Measurements from ENCODE around the gene CEP85L.

DNA sequence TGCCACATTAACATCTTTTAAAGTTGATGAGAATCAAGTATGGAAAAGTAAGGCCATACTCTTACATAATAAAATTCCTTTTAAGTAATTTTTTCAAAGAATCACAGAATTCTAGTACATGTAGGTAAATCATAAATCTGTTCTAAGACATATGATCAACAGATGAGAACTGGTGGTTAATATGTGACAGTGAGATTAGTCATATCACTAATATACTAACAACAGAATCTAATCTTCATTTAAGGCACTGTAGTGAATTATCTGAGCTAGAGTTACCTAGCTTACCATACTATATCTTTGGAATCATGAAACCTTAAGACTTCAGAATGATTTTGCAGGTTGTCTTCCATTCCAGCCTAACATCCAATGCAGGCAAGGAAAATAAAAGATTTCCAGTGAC, 91.7 kb downstream of the CEP85L start:
- TF ChIP-seq, protein P1, sequence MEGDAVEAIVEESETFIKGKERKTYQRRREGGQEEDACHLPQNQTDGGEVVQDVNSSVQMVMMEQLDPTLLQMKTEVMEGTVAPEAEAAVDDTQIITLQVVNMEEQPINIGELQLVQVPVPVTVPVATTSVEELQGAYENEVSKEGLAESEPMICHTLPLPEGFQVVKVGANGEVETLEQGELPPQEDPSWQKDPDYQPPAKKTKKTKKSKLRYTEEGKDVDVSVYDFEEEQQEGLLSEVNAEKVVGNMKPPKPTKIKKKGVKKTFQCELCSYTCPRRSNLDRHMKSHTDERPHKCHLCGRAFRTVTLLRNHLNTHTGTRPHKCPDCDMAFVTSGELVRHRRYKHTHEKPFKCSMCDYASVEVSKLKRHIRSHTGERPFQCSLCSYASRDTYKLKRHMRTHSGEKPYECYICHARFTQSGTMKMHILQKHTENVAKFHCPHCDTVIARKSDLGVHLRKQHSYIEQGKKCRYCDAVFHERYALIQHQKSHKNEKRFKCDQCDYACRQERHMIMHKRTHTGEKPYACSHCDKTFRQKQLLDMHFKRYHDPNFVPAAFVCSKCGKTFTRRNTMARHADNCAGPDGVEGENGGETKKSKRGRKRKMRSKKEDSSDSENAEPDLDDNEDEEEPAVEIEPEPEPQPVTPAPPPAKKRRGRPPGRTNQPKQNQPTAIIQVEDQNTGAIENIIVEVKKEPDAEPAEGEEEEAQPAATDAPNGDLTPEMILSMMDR (IDR thresholded peaks at IDR 0.05 in 4 of 5, conservative IDR thresholded peaks at IDR 0.05 in 1 of 5): no peak
- TF ChIP-seq POLR2A (IDR thresholded peaks at IDR 0.05): no peak

Data from gastrocnemius medialis (tissue), 4 donors.